H1 (cell line): Measurements from ENCODE around the gene LIPC. TPM values are rescaled to one million over a fixed set of nuclear protein-coding genes. Genes with fewer than 3 reads are reported as not detected.

Experiments used
- NANOG ChIP-seq: IDR thresholded peaks from 2 replicates; pipeline ENCODE4 v1.6.1; 2011; ENCODE audit warnings: low read length, low read depth, mild to moderate bottlenecking, inconsistent platforms; ENCODE audit not compliant: insufficient read depth, poor library complexity, severe bottlenecking
- YY1 ChIP-seq: IDR thresholded peaks from 2 replicates; pipeline ENCODE4 v1.6.1; 2011; ENCODE audit warnings: low read depth, mild to moderate bottlenecking, low read length
- polyA plus RNA-seq, 7 experiments: library from polyadenylated mRNA; depleted of rRNA in 3 of 7; stranded (reverse) in 5 of 7; unstranded in 2 of 7; fragments of >200 nt in 5 of 7; fragments of 200-250 nt in 2 of 7; gene quantifications; 1 replicate in 5 of 7; 2 replicates in 1 of 7; 4 replicates in 1 of 7; pipeline versions ENCODE4 v1.2.1 to v1.2.3, GENCODE V29; 2011 to 2013; ENCODE audit warnings: missing spikeins in 2 of 7, mixed read lengths in 2 of 7
- total RNA-seq: library from RNA; stranded (reverse); fragmentation: NEBNext Ultra II Directional; extraction: Animal tissue kit (Norgen Biotek cat#: 25700); gene quantifications from 2 replicates; pipeline ENCODE4 v1.2.1, GENCODE V29; 2021

The LIPC gene
- total and polyA plus RNA-seq, 2 of the 8 experiments (the other 6 are each of a cell fraction or from before 2014, with no cell fraction given): not detected

DNA sequence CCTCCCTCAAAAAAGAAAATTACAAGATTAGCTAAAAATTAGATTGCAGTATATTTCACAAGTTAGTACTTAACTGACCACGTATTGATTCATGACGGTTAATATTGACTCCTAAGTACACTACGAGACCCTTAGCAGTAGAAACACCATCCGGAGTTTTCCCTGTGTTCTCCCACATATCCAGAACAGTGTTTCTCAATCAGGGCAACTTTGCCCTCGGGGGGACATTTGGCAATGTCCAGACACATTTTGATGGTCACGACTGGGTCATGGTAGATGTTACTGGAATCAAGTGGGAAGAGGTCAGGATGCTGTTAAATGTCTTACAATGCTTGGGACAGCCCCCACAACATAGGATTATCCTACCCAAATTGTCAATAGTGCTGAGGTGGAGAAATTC lies 40.7 kb upstream of the LIPC start (continued):
- TF ChIP-seq YY1 (no peak), NANOG (no peak)
